Testis (tissue), 2 donors: ENCODE results near the gene SH3RF2.

Source experiments
- CTCF ChIP-seq, 3 experiments: fragments of 450-650 bp in 2 of 3; fragments of 200-600 bp in 1 of 3; sonication (generic) in 1 of 3; IDR thresholded peaks; one replicate each; pipeline ENCODE4 v1.5.1; 2016 to 2019; ENCODE audit warnings: antibody characterized with exemption in 3 of 3, mild to moderate bottlenecking in 2 of 3, moderate library complexity in 1 of 3
- POLR2A ChIP-seq: fragments of 450-650 bp; IDR thresholded peaks from one replicate; pipeline ENCODE4 v1.6.1; 2017; ENCODE audit warnings: antibody characterized with exemption, mild to moderate bottlenecking, moderate library complexity

- no peak for TF ChIP-seq POLR2A
- TF ChIP-seq CTCF (IDR thresholded peaks at IDR 0.05): no peak
Measured at GRCh38 chr5:145921211-145921610, 15.2 kb upstream of the SH3RF2 start.
